Activated T-cell treated with anti-CD3 and anti-CD28 coated beads, Interleukin-2, amount 50 U/mL, for 4 hours (primary cell): ENCODE results near the gene DAPL1. TPM values are rescaled to one million over a fixed set of nuclear protein-coding genes. Genes with fewer than 3 reads are reported as not detected.

Experiments
- ATAC-seq, 2 donors: fragments of 200-7000 bp; cut with Tn5 transposase; one replicate each; pipeline ENCODE4 v1.10.0; 2021
- DNase-seq: peaks from one replicate; pipeline ENCODE4 v3.0.0-alpha.2; 2020
- H3K27me3 Mint-ChIP-seq: one replicate; pipeline ENCODE4 v1.8.0; 2021; ENCODE audit warnings: low read depth, mixed read lengths
- H3K36me3 Mint-ChIP-seq: one replicate; pipeline ENCODE4 v1.8.0; 2022; ENCODE audit warnings: mixed read lengths; ENCODE audit not compliant: insufficient read depth
- H3K4me1 Mint-ChIP-seq: one replicate; pipeline ENCODE4 v1.8.0; 2021; ENCODE audit warnings: low read depth, mixed read lengths
- H3K4me3 Mint-ChIP-seq: one replicate; pipeline ENCODE4 v1.8.0; 2021; ENCODE audit warnings: mild to moderate bottlenecking, moderate library complexity, mixed read lengths
- H3K9me3 Mint-ChIP-seq: one replicate; pipeline ENCODE4 v1.8.0; 2021; ENCODE audit warnings: mixed read lengths
- total RNA-seq, 3 donors: library from RNA; stranded (reverse); gene quantifications; one replicate each; pipeline ENCODE4 v1.2.1, GENCODE V29; 2021

Gene DAPL1
- not detected for total RNA-seq

GRCh38 chr2:158795195-158795924 is at the start of gene DAPL1:
DAPL1 (plus strand) TSS chr2:158795317; CDS start chr2:158795373, 56 bp downstream.
- Mint-ChIP-seq H3K4me3 (no peak within 1 kb of the TSS), H3K36me3 (no peaks in the 10 kb centered on the region), H3K4me1 (no peaks in the 10 kb centered on the region), H3K9me3 (no peaks in the 10 kb centered on the region), H3K27me3 (peaks cover 4% of the 10 kb centered on the region)
- ATAC-seq (peak in 1 of 2 donors; percentile 30), DNase-seq (no peak)

DNA sequence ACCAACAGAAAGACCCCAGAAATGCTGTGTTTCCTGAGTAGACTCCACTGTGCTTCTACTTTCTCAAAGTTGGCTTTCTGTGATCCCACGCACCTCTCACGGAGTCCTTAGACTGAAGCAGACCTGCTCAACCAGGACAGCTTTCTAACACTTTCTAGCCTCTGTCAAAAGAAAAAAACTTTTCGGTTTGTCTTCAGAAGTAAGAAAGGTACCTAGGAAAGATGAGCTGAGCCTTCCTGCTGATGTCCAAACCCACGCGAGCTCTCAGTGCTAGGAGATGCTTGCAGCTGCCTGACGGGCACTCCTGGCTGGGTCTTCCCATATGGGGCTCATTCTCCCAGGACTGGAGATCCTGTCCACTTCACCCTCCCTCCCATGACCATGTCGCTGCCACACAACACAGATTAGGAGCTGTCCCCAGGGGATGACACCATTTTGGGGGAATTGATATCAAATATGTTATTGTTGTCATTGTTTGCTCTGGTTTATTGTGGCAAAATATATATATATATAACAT is 49.2 kb upstream of the DAPL1 start:
- H3K4me3 Mint-ChIP-seq: no peak overlapping the region
- ATAC-seq (no peak), DNase-seq (no peak)
- H3K4me1 Mint-ChIP-seq: no peaks in the 10 kb centered on the region
- no peaks in the 10 kb centered on the region for H3K9me3 Mint-ChIP-seq
- H3K36me3 Mint-ChIP-seq: no peaks in the 10 kb centered on the region
- H3K27me3 Mint-ChIP-seq: peaks cover 20% of the 10 kb centered on the region

DNA sequence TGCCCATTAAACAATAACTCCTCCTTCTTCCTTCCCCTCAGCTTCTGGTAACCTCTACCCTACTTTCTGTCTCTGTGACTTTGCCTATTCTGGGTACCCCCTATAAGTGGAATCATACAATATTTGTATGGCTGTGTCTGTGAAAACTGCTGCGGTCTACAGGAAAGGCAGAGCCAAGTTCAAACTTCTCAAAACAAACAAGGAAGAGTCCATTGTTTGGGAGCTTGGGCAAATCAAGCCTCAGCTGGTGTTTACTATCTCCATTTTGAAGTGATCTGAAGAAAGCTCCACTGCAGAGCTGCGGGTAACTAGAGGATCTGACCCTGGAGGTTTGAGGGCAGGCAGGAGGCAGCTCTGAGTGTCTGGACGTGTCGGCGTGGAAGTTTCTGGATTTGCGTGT is 48.6 kb upstream of the DAPL1 start:
- Mint-ChIP-seq H3K27me3 (peaks cover 22% of the 10 kb centered on the region), H3K9me3 (no peaks in the 10 kb centered on the region), H3K4me1 (no peaks in the 10 kb centered on the region), H3K4me3 (no peak overlapping the region), H3K36me3 (no peaks in the 10 kb centered on the region)
- DNase-seq: no peak
- ATAC-seq: no peak

DNA sequence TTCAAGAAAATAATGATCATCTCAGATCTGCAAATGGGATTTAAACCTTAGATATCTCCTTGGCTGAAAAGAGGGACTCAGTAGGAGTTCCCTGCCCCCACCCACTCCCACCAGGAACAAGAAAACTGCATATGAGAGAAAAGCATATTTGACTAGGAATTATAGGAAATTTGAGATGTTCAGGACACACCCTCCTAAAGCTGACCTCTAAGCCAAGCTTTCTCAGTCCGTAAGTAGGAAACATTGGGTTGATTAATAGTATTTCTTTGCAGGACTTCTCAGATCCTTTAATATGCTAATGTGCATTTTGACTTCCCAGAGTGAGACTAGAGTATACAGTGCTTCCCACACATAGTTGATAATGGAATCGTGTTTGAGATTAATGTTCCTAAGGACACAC is 47.8 kb upstream of the DAPL1 start:
- H3K27me3 Mint-ChIP-seq: peaks cover 23% of the 10 kb centered on the region
- H3K36me3 Mint-ChIP-seq: no peaks in the 10 kb centered on the region
- DNase-seq: no peak
- no peak overlapping the region for H3K4me3 Mint-ChIP-seq
- no peak for ATAC-seq
- no peaks in the 10 kb centered on the region for H3K4me1 Mint-ChIP-seq
- H3K9me3 Mint-ChIP-seq: no peaks in the 10 kb centered on the region

DNA sequence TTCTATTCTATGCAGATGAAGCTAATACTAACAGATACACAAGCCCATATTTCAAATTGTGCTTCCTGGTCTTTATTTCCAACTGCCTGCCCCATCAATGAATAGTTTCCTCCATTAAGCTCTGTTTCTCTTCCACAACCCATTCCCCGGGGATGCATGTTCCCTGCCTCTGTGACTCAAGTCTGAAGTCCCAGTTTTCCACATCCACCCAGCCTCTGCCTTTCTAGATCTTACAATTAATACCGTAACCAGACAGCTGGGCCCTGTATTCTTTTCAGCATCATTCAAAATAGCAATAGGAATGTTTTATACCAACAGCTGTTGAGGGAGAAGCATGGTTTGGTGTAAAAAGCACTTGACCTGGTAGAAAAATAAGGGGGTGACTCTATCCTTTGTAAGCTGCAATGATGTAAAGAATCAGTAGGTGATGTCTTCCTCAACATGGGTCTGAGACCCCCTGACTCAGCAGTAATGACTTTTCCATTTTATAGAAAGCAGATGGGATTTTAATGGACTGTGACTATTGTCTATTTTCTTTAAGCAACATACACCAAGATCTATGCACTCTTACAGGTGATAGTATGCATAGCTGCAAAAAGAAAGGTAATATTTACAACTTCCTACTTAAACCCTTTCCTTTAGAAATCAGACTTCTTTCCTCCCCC is 46.1 kb upstream of the DAPL1 start:
- peaks cover 27% of the 10 kb centered on the region for H3K27me3 Mint-ChIP-seq
- no peaks in the 10 kb centered on the region for H3K9me3 Mint-ChIP-seq
- no peaks in the 10 kb centered on the region for H3K4me1 Mint-ChIP-seq
- ATAC-seq (no peak), DNase-seq (no peak)
- no peaks in the 10 kb centered on the region for H3K36me3 Mint-ChIP-seq
- no peak overlapping the region for H3K4me3 Mint-ChIP-seq

DNA sequence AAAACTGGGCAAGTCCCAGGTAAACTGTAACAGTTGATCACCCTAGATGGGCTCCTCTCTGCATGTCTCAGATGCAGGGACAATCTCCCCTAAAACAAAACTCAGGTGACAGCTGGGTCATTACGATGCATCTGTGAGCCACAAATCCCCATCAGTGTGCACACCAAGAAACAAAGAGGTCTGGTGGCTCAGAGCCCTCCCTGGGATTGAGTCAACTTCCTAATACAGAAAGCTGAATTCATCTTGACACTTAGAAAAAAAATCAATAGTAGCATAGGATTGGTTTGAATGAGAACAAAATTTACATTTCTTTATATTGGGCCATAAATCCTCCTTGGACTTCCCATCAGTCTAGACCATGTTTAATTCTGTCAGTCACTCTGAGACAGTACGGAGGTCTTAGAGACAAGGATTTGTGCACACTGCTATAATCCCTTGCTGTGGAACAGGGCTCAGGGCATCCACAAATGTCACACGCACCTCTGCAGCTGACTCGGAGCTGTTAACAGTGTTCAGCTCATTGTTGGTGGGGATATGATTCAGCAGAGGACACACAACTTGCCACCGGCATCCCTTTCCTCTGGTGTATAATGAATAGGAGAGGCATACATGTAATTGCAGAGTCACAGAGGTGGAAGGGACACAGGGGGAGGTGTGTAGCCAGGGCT is 44.5 kb upstream of the DAPL1 start:
- no peaks in the 10 kb centered on the region for H3K9me3 Mint-ChIP-seq
- DNase-seq: no peak
- no peaks in the 10 kb centered on the region for H3K4me1 Mint-ChIP-seq
- no peaks in the 10 kb centered on the region for H3K36me3 Mint-ChIP-seq
- no peak for ATAC-seq
- H3K27me3 Mint-ChIP-seq: peaks cover 24% of the 10 kb centered on the region
- no peak overlapping the region for H3K4me3 Mint-ChIP-seq

GRCh38 chr2:158753641-158754611 is 41.2 kb upstream of the DAPL1 start:
- Mint-ChIP-seq H3K4me1 (no peaks in the 10 kb centered on the region), H3K9me3 (no peaks in the 10 kb centered on the region), H3K27me3 (peaks cover 10% of the 10 kb centered on the region), H3K4me3 (no peak overlapping the region), H3K36me3 (no peaks in the 10 kb centered on the region)
- peak; percentile 10 for DNase-seq
- ATAC-seq: peak; percentile 54 to 71

GRCh38 chr2:158755310-158756087 is 39.6 kb upstream of the DAPL1 start:
- Mint-ChIP-seq H3K4me3 (no peak overlapping the region), H3K4me1 (no peaks in the 10 kb centered on the region), H3K27me3 (peaks cover 10% of the 10 kb centered on the region), H3K36me3 (no peaks in the 10 kb centered on the region), H3K9me3 (no peaks in the 10 kb centered on the region)
- ATAC-seq (no peak), DNase-seq (no peak)

GRCh38 chr2:158756331-158756730 is 38.8 kb upstream of the DAPL1 start:
- Mint-ChIP-seq H3K4me3 (no peak overlapping the region), H3K27me3 (peaks cover 8% of the 10 kb centered on the region), H3K4me1 (no peaks in the 10 kb centered on the region), H3K9me3 (no peaks in the 10 kb centered on the region), H3K36me3 (no peaks in the 10 kb centered on the region)
- DNase-seq: no peak
- ATAC-seq: no peak

GRCh38 chr2:158756976-158757375 is 38.1 kb upstream of the DAPL1 start:
- DNase-seq: no peak
- H3K4me3 Mint-ChIP-seq: no peak overlapping the region
- peaks cover 8% of the 10 kb centered on the region for H3K27me3 Mint-ChIP-seq
- no peaks in the 10 kb centered on the region for H3K9me3 Mint-ChIP-seq
- no peaks in the 10 kb centered on the region for H3K4me1 Mint-ChIP-seq
- no peaks in the 10 kb centered on the region for H3K36me3 Mint-ChIP-seq
- ATAC-seq: peak in 1 of 2 donors; percentile 35

- Mint-ChIP-seq H3K4me1 (no peaks in the 10 kb centered on the region), H3K36me3 (no peaks in the 10 kb centered on the region), H3K9me3 (no peaks in the 10 kb centered on the region), H3K27me3 (no peaks in the 10 kb centered on the region), H3K4me3 (no peak overlapping the region)
- no peak for DNase-seq
- no peak for ATAC-seq
Measured at GRCh38 chr2:158760887-158761286, 34.2 kb upstream of the DAPL1 start.

DNA sequence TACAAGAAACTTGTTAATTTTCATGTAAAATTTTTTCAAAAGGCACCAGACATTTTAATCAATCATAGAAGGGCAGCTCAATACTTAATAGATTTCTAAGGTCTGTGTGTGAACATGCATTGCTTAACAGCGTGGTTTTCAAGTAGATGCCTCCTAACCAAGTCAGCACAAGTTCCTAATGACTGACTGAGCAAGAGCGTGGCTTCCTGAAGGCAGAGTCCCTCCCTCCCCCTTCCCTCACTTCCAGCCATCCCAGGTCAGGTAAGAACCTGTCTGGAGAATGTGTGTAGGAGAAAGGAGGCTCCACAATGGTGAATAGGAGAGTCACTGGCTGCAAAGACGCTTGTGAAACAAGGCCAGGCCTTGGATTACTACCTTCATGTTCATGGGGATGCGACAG is 33.5 kb upstream of the DAPL1 start:
- Mint-ChIP-seq H3K4me3 (no peak overlapping the region), H3K27me3 (no peaks in the 10 kb centered on the region), H3K4me1 (no peaks in the 10 kb centered on the region), H3K9me3 (no peaks in the 10 kb centered on the region), H3K36me3 (no peaks in the 10 kb centered on the region)
- ATAC-seq (no peak), DNase-seq (no peak)

DNA sequence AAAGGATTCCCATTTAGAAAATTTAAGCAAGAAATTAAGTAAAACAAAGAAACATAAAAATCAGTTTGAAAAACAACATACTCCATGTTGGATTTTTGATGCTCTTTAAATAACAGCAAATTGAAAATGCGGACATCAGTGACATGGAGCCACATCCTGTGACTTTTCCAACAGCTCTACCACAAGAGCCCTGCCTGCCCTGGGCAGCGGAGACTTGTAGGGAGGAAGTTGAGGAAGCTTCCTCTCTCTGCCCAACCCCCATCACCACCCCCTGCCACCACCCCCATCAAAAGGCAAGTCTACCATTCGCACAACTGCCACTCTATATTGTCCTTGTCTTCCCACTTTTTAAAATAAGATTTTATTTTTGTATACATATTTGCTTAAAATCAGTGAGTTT is 32.8 kb upstream of the DAPL1 start:
- H3K36me3 Mint-ChIP-seq: no peaks in the 10 kb centered on the region
- no peak for ATAC-seq
- no peaks in the 10 kb centered on the region for H3K4me1 Mint-ChIP-seq
- H3K9me3 Mint-ChIP-seq: no peaks in the 10 kb centered on the region
- no peak for DNase-seq
- no peak overlapping the region for H3K4me3 Mint-ChIP-seq
- H3K27me3 Mint-ChIP-seq: no peaks in the 10 kb centered on the region
